Stimulated activated CD4-positive, alpha-beta T cell treated with anti-CD3 and anti-CD28 coated beads, Interleukin-2, amount 100 ng/mL, for 4 hours (primary cell): ENCODE results near the gene SLC41A1.

Source experiments
- DNase-seq: peaks from one replicate; pipeline ENCODE4 v3.0.0-alpha.2; 2020; ENCODE audit warnings: low read depth

SLC41A1 gene

GRCh38 chr1:205822397-205822796 is 9.4 kb upstream of the SLC41A1 start:
- no peak for DNase-seq

- DNase-seq, result no peak
Measured at GRCh38 chr1:205817988-205818387, 5.0 kb upstream of the SLC41A1 start.

GRCh38 chr1:205817364-205817763 is 4.4 kb upstream of the SLC41A1 start:
- DNase-seq, result no peak

- DNase-seq, result no peak
Measured at GRCh38 chr1:205813755-205814058, 709 bp upstream of the SLC41A1 start.

GRCh38 chr1:205812271-205812877 is 624 bp downstream of the SLC41A1 start:
- no peak for DNase-seq

- DNase-seq, result no peak
Measured at GRCh38 chr1:205811660-205812059, 1.3 kb downstream of the SLC41A1 start.

- DNase-seq, result no peak
Measured at GRCh38 chr1:205810448-205811157, 2.4 kb downstream of the SLC41A1 start.

GRCh38 chr1:205809942-205810345 is 3.1 kb downstream of the SLC41A1 start:
- DNase-seq, result no peak

- DNase-seq, result no peak
Measured at GRCh38 chr1:205809469-205809868, 3.5 kb downstream of the SLC41A1 start.

GRCh38 chr1:205805082-205805711 is 7.8 kb downstream of the SLC41A1 start:
- peak; percentile 31 for DNase-seq

- DNase-seq, result no peak
Measured at GRCh38 chr1:205804605-205805004, 8.4 kb downstream of the SLC41A1 start.

- DNase-seq, result no peak
Measured at GRCh38 chr1:205803986-205804385, 9.0 kb downstream of the SLC41A1 start.

- no peak for DNase-seq
Measured at GRCh38 chr1:205802060-205802459, 10.9 kb downstream of the SLC41A1 start.

GRCh38 chr1:205800981-205801703 is 11.9 kb downstream of the SLC41A1 start:
- DNase-seq, result no peak

- no peak for DNase-seq
Measured at GRCh38 chr1:205800427-205800826, 12.6 kb downstream of the SLC41A1 start.

GRCh38 chr1:205798577-205798976 is 14.4 kb downstream of the SLC41A1 start:
- DNase-seq, result no peak

GRCh38 chr1:205797168-205797567 is 15.8 kb downstream of the SLC41A1 start:
- DNase-seq, result no peak

- no peak for DNase-seq
Measured at GRCh38 chr1:205794011-205794730, 18.8 kb downstream of the SLC41A1 start.

- DNase-seq, result no peak
Measured at GRCh38 chr1:205792961-205793673, 19.9 kb downstream of the SLC41A1 start.

GRCh38 chr1:205792481-205792881 is 20.5 kb downstream of the SLC41A1 start:
- DNase-seq, result no peak

- DNase-seq, result peak; percentile 44
Measured at GRCh38 chr1:205791568-205792180, 21.3 kb downstream of the SLC41A1 start.
